GM18870 (cell line): ENCODE measurements around the gene TTC13.

Source experiments
- ATAC-seq: cut with Tn5 transposase; IDR thresholded peaks from one replicate; pipeline ENCODE4 v1.9.1; 2021; ENCODE audit warnings: moderate library complexity; ENCODE audit not compliant: unreplicated experiment

TTC13 gene

DNA sequence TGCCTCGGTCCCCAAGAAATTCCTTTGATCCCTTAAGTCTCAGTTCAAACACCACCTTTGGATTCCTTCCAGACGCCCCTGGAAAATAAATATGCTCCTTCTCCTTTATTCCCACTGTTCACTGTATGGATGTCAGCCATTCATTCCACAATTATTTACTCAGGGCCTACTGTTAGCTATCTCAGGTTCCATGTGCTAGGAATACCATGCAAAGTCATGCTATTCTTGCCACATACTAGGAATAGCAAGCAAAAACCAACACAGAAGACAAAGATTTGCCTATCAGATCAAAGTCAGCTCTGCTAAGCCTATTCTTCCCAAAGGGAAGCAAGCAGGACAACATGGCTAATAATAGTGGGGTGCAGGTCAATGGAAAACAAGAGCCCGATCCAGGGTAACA, 29.8 kb downstream of the TTC13 start:
- ATAC-seq: no peak

- ATAC-seq: no peak
Observed at GRCh38 chr1:230948301-230948700, 30.4 kb downstream of the TTC13 start.

DNA sequence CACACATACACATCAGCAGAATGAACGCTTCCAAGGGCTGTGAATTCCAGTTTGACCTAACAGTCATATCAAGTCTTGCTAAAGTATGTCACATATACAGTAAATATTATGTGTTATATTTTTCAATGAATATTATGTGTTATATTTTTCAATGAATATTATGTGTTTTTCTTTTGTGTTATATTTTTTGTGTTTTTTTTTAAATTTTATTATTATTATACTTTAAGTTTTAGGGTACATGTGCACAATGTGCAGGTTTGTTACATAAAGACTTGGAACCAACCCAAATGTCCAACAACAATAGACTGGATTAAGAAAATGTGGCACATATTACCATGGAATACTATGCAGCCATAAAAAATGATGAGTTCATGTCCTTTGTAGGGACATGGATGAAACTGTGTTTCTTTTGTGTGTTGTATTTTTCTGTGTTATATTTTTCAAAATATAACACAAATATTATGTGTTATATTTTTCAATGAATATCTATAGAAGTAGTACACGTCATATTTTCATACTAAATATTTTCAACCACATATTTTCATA, 35.5 kb downstream of the TTC13 start:
- no peak for ATAC-seq

DNA sequence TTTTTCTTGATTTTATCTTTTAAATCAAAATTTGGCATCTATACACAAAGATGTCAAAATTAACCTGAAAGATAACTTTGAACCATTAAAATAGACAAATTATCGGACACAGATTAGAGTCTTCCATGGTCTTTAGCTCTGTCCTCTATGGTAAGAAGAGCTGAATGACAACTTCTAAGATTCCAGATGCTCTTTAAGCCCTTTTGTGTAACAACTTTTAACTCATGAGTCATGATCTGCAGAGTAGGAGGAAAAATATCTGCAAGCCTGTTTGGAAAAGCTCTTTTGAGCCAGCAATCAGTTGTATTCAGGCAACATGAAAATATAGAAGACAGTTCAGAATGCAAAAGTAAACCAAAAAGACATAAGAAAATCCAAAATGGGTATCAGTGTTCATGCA, 37.8 kb downstream of the TTC13 start:
- ATAC-seq: no peak

GRCh38 chr1:230939806-230940489, 38.7 kb downstream of the TTC13 start:
- no peak for ATAC-seq

DNA sequence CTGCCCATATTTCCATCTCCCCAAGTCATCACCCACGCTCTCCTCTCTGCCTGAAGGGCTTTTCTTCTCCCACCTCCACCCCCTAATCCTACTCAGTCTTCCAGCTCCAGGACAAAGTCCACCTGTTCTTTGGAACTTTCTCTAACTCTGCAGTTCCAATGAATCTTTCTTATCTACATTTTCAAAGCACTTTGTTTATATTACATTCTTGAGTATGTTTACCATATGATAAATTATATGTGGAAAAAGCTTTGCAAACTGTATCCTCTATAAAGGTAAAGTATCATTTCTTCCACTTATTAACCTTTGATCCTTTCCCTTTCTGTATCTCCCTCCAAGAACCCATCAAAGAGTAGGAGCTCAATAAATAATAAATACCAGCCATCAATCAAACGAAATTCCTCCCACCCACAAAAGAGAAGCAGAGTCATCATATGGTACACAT, 39.7 kb downstream of the TTC13 start:
- no peak for ATAC-seq

GRCh38 chr1:230937371-230937770, 41.3 kb downstream of the TTC13 start:
- no peak for ATAC-seq

DNA sequence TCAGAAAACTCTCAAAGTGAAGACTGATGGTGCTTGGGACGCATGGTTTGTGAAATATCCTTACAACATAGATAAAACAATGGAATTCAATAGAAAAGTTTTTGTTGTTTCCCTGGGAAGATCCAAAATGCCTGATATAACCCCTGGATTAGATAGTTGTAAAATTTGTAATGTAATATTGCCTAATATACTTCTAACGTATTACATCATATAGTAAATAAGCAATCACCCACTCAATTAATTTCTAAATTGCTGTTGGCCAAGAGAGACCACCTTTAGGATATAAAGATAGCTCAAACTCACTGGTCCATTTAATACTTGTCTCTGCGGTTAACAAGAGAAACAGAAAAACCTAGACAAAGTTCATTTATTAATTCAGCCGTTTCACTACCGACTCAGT, 42.2 kb downstream of the TTC13 start:
- no peak for ATAC-seq

DNA sequence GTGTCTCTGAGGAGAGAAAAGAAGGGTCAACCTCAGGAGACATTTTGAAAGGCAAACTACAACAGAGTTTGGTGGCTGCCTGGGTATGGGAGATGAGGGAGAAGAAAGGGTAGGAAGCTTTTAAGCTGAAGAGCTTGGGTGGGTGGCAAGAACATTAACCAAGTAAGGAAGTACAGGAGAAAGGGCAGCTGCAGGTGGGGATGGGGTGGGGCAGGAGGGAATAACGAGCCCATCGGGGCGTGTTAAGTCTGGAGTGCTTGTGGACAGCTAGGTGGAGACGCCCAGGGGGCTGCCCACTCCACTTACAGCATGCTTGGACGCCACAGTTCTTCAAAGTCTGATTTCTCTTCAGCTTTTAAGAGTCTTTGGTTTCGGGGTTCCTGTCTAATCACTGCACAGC, 42.8 kb downstream of the TTC13 start:
- ATAC-seq: no peak

DNA sequence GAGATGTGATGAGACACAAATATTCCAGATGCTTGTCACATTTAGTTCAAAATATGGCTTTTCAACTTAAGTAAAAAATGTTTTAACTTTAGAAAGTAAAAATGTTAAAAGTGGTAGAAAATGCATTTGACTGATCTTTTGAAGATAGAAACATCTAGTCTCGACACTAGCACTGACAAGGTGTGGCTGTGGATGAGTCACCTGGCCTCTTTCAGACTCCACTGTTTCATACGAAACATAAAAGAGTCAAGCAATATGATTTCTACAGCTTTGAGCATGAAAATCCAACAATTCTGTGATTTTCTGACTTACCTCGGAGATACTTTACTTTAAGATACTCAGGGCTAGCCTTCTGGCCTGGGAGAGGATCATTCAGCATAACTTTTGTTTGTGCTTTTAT, 47.7 kb downstream of the TTC13 start:
- no peak for ATAC-seq

DNA sequence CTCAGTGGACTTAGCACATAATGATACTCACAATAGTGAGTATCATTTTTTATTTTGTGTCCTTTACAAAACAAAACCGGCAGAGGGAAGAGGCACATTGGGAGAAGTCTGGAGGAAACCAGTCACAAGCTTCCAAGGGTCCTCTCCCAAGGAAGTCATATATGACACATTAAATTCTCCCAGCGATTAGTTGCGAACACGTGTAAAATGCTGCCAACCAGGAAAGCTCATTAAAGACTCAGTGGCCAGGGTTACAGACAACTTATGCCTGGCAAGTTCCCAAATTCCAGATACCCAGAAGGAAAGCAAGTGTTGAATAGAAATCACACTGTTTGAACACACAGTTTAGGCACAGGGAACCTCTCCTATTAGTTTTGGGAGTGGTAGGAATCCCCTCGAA, 52.5 kb downstream of the TTC13 start:
- ATAC-seq: no peak

- no peak for ATAC-seq
Observed at GRCh38 chr1:230925608-230926007, 53.1 kb downstream of the TTC13 start.

DNA sequence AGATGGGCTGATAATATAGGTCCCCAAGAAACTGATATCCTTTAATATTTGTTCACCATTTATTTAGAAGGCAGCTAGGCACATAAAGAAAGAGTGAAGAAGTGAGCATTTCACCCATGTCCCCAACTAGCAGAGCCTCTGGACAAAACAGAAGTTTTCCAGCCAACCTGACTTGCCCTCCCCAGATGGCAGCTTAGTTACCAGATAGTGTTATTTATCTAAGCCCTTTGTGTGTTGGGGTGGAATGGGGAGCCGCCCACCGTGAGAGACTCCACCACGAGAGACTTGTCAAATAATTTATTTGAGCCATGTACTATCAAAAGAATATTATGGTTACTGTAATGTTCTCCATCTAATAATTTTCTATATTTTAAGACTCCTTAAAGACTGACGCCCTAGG, 55.5 kb downstream of the TTC13 start:
- no peak for ATAC-seq

- no peak for ATAC-seq
Observed at GRCh38 chr1:230922620-230923019, 56.0 kb downstream of the TTC13 start.

DNA sequence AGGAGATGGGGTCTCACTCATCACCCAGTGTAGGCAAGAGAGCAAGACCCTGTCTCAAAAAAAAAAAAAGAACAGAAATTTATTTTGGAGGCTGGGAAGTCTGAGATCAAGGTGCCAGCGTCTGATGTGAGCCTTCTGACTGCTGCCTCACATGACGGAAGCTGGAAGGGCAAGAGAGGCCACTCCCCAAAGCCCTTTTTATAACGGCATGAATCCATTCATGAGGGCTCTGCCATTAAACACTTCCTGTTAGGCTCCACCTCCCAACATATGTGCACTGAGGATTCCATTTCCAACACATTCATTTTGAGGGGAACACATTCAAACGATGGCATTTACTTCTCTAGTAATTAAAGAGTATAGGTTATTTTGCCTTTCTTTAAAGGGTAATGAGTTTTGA, 59.5 kb downstream of the TTC13 start:
- ATAC-seq: no peak

GRCh38 chr1:230917284-230918135, 61.2 kb downstream of the TTC13 start:
- no peak for ATAC-seq

- no peak for ATAC-seq
Observed at GRCh38 chr1:230916587-230917283, 61.9 kb downstream of the TTC13 start.

GRCh38 chr1:230915078-230915477, 63.6 kb downstream of the TTC13 start:
- no peak for ATAC-seq

DNA sequence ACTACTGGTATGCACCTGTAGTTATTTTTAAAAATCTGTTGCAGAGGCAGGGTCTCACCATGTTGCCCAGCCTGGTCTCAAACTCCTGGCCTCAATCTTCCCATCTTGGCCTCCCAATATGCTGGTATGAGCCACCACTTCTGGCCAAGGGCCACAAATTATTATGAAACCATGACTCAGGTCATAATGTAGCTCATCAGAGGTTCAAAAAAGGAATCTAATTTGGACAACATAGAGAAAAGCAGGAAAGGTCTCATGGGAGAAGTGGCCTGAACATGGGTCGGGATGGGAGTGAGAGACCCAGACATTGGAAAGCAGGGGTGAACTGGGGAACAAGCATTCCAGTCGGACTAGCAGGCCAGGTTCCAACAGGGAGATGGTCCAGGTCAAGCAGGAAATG, 65.2 kb downstream of the TTC13 start:
- ATAC-seq: no peak

DNA sequence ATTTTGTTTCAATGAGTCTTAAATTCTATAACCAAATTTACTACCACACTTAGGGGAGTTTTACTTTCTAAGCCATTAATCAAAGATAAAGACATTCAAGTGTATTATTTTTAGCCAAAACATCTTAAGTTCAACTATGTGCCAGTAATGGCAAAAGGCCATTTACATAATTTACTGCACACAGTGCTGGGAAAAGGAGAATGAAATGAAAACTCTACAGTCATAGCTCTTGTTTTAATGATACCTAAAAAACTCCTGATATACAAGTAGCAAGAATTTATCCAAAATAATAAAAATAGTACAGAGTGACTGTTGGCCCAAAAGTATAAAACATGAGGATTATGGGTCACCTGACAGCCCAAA, 67.9 kb downstream of the TTC13 start:
- no peak for ATAC-seq

- ATAC-seq: no peak
Observed at GRCh38 chr1:230909974-230910754, 68.5 kb downstream of the TTC13 start.
